Hematopoietic multipotent progenitor cell treated with erythropoietin and hydrocortisone succinate and interleukin-3 and kit ligand, for 4 days (in vitro differentiated cells): Measurements from ENCODE around the gene DSCAM.

Experiments
- DNase-seq: peaks from one replicate; pipeline ENCODE4 v3.0.0-alpha.2; 2015

Gene DSCAM

DNA sequence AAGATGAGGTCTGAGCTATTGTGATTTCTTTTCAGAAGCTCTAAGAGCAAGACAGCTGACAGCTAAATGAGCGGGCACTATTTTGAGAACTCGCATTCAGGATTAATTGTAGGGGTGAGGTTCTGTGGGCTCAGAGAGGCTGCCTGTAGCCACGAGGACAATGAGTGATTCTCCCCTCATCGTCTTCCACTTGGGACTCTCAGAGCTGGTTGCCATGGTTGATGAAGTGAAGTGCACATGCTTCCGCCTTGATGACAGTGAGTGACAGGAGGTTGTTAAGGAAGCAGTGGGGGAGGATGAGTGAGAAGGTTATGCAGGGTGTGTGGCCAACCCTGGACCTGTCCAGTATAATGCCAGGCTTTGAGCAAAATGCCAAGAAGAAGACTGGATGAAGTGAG is 638.0 kb downstream of the DSCAM start:
- DNase-seq = no peak

GRCh38 chr21:40208206-40208947 is 638.6 kb downstream of the DSCAM start:
- DNase-seq = no peak

GRCh38 chr21:40200946-40201345 is 646.0 kb downstream of the DSCAM start:
- DNase-seq = no peak

DNA sequence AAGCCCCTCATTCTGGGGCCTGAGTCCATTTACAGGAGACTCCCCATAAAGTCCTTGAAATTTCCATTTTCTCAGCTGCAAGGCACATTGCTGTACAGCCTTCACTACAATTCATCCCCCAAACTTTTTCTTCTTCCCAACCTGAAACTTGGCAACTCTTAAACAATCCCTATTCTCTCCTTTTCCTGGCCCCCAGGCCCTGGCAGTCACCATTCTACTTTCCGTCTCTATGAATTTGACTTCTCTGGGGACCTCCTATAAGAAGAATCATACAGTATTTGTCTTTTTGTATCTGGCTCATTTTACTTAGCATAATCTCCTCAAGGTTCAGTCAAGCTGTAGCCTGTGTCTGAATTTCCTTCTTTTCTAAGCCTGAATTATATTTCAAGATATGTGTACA is 646.8 kb downstream of the DSCAM start:
- DNase-seq = no peak

DNA sequence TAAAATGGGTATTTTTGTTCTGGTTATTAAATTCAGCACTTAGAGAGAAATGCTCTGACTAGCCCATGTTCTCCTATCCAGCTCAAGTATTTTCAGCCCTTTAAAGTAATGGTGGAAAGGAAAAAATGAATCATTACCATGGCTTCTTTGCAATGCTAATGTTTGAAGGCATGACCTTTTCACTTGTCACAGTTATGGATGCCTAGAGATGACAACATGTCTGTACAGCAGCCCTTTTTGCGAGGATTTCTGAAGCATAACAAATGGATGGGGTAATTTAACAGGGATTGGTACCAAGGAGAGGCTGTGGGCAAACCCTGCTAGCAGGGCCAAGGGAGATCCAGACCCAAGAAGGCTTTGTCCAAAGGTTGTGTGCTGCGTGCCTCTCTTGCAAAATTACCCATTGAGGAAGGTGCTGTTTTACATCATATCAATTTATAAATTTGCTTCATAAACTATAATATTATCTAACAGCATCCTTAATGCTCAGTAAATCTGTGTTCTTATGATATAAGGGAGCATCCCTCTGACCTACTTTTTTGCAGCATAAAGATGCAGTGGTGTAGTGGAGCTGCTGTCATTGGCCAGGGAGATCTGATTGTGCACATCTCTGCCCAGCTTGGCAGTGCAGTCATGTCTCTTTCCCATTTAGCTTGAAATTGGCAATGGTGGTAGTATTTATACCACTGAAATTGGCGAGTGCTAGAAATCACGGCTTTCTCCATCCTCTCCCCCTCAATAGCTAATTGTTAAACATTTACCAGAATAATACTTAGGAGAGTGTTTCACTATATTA is 652.6 kb downstream of the DSCAM start:
- no peak for DNase-seq

- no peak for DNase-seq
Measured at GRCh38 chr21:40191616-40192015, 655.3 kb downstream of the DSCAM start.

DNA sequence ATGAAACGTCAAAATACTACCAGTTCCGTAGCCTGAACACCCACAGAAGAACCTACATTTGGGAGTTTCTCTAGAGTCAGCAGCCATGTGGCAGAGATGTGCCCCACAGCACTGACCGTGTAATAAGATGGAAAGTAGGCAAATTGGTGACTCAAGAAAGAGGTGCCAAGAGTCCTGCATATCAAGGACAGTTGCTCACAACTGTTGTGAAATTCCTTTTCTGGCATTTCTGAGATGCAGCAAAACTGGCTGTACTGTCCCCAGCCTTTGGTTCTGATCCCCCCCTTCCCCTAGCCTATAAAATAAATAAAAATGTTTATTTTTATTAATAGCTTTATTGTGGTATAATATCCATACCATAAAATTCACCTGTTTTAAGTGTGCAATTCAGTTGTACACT is 655.8 kb downstream of the DSCAM start:
- no peak for DNase-seq

DNA sequence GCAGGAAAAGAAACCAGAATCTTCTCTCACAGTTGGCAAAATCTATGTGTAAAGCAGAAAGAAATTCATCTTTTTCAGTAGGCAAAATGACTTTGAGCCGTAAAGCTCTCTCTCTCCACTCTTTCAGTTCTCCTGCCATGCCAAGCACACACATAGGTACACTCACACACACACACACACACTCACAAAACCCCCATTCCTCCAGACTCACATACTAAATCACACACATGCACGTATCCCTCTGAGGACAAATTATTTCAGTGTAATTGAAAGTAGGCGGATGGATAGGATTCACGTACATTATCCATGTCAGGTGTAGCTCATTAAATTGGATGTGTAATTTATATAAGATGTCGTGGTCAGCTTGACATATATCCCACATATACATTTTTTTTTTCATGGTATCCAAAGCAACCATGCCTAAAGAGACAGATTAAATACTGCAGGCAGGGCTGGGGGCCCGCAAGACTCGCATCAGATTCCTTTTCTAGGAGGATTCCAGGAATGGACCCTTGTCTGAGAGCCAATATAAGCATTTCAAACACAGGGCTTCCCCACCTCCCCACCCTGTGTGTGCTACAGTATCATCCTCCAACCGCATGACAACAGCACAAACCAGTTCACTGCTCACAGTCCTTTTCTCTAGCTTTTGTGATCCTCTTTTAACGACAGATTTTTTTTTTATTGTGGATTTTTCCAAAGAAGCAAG is 658.9 kb downstream of the DSCAM start:
- DNase-seq = no peak

DNA sequence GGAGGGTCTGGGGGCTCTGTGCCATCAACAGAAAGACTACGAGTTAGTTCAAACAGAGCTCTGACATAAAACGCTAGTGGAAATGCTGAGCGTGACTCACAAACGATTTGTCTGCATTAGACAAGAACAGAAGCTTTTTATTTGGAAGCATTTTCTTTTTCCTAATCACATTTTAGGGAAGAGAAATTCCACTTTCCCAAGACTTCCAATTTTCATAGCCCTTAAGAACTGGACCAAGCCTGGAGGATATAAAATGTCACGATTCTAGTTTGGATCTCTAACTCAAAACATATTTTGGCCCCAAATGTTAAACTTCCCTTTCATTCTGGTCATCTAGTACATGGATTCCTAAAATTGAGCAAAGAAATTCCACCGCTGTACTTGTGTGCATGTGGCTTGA is 659.7 kb downstream of the DSCAM start:
- DNase-seq = no peak

DNA sequence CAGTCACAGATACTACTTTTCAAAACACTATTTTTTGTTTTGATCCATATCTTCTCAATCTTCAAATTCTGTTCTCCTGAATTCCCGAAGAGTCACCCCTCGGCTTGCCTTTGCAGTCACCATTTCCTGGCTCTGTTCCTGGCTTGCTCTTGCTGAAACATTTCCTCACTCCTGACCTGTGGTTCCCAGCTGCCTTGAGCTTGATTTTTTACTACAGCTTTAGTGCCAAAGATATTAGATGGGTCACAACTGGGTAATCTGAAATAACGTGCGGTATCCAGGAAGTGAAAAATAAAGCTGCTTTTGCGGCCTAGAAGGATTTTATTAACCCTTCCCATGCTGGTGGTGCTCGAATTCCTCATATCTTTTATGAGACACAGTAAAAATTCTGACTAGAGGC is 660.9 kb downstream of the DSCAM start:
- DNase-seq = no peak

- no peak for DNase-seq
Measured at GRCh38 chr21:40185208-40185607, 661.8 kb downstream of the DSCAM start.

DNA sequence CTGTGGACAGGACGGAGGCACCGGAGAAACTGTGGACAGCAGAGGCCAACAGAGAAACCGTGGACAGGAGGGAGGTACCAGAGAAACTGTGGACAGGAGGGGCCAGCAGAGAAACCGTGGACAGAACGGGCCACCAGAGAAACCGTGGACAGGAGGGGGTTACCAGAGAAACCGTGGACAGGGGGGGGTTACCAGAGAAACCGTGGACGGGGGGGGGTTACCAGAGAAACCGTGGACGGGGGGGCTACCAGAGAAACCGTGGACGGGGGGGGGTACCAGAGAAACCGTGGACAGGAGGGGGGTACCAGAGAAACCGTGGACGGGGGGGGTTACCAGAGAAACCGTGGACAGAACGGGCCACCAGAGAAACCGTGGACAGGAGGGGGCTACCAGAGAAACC is 664.5 kb downstream of the DSCAM start:
- peak; percentile 3 for DNase-seq

DNA sequence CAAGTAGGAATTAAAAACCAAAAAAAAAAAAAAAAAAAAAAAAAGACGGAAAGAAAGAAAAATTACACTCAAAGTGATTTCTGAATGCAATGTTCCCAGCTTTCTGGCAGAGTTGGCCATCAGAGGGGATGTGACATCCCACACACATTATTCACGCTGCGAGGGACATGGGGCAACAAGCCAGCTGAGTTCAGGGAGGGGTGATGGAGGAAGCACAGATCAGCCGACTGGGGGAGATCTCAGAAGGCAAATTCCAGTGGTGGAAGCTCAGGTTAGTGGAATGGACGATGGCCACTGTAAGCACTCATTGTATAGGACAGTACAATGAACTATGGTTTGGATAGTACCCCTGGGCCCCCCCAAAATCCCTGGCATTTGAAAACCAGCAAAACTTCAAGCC is 667.8 kb downstream of the DSCAM start:
- DNase-seq = no peak

DNA sequence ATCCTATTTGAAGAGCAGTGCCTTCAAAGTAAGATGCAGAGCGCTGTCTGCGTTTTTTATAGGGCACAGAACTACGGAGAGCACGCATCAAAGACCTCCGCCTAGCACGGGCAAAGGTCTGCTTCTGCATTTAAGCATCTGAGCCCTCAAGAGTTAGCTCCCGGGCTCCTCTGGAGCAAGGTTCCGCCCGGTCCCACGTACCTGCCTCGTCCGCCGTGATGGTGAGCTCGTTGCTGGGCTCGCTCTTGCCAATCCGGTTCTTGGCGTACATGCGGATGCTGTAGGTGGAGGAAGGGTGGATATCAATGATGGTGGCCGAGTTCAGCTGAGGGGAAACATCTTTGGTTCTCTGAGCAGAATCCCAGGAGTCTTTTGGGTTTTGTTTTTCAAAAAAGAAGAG is 668.2 kb downstream of the DSCAM start:
- no peak for DNase-seq

- no peak for DNase-seq
Measured at GRCh38 chr21:40177979-40178378, 669.0 kb downstream of the DSCAM start.

GRCh38 chr21:40176724-40177123 is 670.2 kb downstream of the DSCAM start:
- no peak for DNase-seq

DNA sequence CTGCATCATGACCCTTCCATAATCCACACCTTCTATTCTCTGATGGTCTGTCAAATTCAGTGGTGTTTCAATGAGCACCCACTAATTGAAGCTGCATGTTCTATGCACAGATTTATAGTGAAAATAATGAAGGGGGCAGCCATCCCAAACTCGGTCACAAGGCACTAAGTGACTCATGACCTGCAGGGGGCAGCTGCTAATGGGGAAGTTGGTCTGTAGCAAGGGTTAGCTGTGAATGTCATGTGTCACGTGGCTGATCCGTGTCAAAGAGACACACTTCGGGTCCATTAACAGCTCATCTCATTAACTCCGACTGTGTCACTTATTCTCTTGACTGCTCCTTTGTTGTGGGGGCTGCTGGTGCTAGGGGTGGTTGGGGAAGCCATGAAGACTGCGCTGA is 673.1 kb downstream of the DSCAM start:
- peak; percentile 10 for DNase-seq

DNA sequence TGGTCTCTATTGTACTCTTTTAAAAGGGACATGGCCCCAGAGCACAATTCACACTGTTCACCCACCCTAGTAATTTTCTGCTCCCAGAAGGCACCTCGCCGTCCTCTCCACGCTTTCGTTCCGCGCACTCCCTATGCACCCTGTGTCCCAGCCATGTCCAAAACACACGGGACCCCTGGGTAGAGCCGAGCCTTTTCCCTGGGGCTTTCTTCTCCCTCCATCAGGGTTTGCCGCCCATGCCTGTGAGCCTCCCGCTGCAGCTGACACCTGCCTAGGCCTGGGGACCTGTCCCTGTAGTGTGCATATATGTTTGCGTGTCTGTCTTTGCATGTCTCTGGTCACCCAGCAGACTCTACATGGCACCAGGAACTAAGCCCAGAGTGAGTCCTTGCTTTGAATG is 677.0 kb downstream of the DSCAM start:
- no peak for DNase-seq

GRCh38 chr21:40166291-40166843 is 680.6 kb downstream of the DSCAM start:
- DNase-seq = no peak

DNA sequence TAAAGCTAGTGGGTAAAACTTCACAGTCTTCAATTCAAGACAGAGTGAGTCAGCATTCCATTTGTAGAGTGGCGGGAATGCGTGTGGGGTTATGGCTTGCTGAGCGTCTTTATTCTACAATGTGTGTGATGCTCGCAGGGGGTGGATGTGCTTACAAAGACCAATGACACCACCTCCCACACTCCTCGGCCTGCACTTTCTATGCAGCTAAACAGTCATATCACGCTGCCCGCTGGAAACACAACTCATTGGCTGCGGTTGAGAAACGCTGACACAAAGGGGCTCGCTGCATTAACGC is 681.2 kb downstream of the DSCAM start:
- no peak for DNase-seq

DNA sequence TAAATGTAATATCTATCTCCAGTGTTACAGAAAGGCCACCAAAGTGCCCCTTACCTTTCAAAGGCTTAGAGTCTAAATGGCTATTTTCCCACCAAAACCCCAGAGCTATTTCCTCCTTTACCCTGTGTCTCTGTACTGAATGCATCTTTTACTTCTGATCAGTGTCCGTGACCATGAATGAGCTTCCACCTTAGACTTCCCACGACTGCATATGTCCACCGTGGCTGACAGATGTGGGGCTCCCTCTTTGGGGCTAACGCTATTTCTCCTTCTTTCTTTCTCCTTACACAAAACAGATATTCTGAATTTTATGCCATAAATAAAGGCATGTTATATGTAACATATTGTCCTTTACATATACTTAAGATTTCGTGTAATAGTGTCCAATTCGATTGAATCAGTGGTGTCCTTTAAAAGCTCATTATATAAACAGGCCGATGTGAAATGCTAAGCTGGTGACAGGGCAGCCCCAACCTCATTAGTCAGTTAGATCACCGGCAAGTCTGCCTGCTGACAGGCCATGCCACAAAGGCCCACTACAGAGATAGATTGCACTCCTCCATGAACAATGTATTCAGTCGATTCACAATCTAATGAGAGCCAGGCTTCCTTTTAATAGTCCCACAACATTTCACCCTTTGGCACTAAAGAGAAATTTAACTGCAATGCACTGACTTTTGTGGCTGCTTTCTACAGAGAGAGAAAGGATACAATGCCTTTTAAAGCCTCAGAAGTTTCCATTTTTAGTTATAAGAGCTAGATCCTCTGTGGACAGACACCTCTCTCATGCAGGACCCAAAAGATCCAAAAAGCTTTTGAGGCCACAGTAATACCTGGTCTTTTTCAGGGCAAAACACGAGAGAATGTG is 681.8 kb downstream of the DSCAM start:
- DNase-seq = no peak

GRCh38 chr21:40162075-40162474 is 684.9 kb downstream of the DSCAM start:
- no peak for DNase-seq

GRCh38 chr21:40160911-40161310 is 686.0 kb downstream of the DSCAM start:
- no peak for DNase-seq
